HG03378 (cell line): ENCODE measurements around the gene CCDC187.
"Not testable (repeated sequence)": the region's sequence is repeated elsewhere in the genome, so short reads cannot be mapped to it uniquely, and the experiment has no call there.

ENCODE experiments used
- ATAC-seq: cut with Tn5 transposase; IDR thresholded peaks from one replicate; pipeline ENCODE4 v1.9.1; 2021; ENCODE audit warnings: mild to moderate bottlenecking, moderate library complexity; ENCODE audit not compliant: unreplicated experiment

Gene CCDC187

DNA sequence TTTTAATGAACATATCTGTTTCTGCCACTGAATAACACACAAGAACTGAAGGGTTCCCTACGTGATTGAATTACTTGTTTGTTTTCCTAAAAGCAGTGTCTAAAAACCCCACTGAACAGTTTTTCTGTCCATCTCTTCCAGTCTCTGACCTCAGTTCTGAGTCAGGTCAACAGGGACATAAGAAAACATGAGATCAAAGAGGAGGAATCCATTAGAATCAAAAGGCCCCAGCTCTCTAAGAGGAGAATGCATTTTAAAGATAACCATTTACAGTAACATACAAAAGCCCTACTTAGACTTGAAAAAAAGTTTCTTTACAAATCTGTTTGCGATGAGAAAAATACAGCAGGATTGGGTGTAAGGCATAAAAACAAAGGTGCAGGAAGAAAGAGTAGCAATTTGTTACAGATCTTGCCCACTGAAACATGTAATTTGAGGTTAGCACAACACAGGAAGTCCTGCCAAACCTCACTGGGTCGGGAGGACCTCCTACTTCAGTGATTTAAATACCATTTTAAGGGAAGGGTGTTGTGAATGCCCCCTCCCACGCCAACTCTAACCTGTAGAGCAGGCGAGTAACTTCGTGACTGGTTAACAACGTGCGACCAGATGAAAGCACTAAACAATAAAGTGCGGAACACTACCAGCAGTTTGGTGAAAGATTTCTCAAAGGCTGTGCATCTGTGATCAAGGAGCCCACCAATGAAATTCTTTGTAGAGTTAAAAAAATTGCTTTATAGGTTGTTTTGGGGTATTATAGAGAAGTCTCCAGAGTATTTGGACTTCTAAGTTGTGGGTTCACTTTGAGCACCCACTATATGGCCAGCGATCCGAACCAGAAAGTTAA lies 59.5 kb downstream of the CCDC187 start:
- peak; percentile 43 for ATAC-seq

DNA sequence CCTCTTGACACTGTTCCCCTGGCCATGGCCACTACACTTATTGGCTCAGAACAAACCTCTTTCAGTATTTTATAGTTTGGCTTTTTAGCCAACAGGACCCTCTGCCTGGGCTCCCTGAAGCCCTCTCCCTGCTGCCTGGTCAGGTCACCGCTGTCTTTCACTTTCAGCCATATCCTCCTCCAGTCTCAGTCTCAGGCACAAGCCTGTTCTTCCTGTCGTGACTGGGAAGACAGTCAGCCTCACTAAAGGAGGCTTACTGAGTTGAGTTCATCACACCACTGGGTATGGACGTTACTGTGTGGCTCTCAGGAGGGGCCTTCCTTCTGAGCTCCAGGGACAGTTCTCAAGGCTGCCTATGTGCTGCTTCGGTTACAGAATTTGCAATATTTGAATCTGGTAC lies 60.3 kb downstream of the CCDC187 start:
- ATAC-seq: no peak

DNA sequence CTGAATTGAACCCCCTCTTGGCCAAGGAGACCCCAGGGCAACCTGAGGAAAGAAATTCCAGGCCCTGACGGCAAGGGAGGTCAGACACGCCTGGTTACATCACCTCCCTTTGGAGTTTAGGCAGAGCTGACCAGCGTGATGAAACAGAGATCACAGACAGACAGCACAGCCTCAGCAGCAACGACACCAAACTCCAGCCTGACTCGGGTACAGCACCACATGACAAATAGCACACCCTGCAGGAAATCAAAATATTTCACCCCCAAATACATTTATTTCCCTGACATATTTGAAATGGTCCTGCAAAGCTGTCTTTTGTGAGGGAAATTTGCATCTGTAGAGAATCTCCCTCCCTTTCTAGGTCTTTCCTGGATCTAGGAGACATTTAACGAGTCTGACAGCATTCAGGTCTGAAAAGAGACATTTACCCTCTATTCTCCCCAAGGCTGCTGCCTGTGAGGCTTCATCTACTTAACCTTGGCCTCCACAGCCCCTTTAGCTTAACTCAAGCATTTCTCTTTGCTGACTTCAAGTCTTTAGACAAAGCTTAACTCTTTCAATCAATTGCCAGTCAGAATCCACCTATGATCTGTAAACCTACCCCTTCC lies 60.9 kb downstream of the CCDC187 start:
- ATAC-seq: no peak

DNA sequence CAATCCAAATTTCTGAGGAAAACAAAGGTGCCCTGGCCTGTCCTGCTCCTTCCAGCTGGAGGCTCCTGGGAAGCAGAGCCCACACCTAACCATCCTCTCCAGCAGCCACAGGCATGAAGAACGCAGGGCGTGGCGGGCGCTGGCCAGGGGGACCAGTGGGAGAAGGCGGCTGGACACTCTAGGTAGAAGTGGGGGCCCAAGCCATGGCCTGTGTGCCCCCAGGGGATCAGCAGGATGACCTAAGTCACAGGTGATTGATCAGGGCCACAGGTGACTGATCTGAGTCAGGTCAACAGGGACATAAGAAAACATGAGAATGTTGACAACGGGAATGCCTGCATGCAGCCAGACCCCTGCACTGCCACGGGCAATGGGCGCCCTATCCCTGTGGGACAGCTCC lies 61.6 kb downstream of the CCDC187 start:
- ATAC-seq: no peak

DNA sequence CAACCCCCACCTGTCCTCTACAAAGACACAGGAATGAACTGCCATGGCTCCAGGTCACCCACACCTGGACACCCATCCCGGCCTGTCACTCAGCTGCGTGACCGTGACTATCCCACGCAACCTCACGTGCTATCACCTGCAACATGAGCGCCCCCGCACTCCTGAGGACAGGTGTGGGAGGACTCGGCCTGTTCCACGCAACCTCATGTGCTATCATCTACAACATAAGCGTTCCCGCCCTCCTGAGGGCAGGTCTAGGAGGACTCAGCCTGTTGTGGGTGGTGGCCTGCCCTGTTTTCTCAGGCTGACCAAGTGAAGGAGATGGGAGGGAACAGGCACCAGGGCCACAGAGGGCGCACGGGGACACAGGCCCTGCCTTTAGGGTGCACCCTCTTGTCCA lies 62.4 kb downstream of the CCDC187 start:
- ATAC-seq: no peak

DNA sequence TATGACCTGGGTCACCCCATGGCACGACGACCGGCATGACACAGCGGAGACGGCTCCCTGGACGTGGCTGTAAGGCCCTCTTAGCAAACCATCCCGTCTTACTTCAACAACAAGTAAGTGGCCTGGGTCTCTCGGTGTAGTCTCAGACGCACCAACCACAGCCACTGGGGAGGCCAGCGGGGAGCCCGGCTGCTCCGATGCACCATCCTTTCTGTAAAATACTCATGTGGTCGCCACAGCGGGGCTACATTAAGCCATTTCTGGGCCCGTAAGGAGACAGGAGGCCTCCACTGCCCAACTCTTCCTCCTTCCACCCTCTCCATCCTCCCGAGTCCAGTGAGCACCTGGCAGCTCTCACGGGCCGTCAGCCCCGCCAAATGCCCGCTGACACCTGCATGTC lies 63.0 kb downstream of the CCDC187 start:
- no peak for ATAC-seq

DNA sequence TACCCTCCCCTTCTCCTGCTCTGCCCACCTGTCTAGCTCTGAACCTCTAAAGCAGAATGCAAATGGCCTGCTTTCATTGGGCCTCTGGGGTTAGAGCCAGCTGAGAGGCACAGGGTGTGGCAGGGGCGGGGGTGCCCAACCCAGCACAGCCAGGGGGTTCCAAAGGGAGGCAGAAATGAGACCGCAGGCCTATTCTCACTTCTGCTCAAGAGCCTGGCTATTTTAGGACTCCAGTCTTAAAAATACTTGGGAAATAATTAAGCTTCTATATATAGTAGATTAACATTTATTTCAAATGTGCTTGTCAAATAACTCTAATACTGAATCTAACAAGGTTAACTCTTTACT lies 63.9 kb downstream of the CCDC187 start:
- ATAC-seq: no peak

DNA sequence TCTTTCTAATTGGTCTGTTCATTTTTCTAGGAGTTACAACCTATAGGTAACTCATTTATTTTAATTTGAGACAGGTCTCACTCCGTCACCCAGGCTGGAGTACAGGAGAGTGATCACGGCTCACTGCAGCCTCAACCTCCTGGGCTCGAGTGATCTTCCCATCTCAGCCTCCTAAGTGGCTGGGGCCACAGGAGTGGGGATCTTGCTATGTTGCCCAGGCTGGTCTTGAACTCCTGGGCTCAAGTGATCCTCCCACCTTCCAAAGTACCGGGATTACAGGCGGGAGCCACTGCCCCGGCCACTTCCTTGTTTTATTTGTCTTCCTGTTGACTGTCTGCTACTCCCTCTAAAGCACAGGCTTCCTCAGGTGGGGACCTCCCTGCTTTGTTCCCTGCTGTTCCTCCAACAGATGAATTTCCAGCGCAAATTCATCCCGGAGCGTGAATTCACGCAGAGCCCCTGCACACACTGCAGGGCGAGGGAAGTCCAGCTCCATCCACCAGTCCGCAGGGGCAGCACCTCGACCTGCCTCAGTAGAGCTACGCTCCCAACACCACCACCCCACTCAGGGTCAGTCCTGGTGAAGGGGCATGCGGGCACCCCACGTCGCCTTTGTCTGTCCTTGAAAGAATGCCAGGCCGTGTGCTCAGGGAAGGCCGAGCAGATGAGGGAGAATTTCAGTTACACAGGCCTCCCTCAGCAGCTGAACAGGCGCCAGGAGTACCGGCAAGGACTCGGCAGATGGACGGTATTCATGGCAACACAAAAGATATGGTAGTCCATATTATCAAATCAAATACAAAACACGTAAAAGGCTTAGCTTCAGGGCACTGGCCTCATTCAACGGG lies 64.5 kb downstream of the CCDC187 start:
- ATAC-seq: no peak

DNA sequence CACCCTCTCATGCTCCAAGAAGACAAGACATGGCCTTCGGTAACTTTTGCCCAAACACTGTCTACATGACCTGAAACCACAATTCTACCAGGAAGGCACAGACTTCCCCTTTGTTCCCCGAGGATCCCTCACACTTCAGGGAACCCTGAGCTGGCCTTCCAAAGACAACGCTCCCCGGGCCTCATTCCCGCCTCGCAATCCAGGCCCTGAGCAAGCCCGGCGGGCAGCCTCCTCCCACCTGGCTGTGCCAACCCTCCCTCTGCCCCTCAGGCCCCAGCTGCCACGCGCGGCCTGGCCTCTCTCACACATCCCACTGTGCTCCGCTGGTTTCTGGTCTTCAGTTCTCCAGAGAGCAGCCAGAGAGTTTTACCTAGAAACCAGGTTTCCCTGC lies 65.6 kb downstream of the CCDC187 start:
- ATAC-seq: no peak

DNA sequence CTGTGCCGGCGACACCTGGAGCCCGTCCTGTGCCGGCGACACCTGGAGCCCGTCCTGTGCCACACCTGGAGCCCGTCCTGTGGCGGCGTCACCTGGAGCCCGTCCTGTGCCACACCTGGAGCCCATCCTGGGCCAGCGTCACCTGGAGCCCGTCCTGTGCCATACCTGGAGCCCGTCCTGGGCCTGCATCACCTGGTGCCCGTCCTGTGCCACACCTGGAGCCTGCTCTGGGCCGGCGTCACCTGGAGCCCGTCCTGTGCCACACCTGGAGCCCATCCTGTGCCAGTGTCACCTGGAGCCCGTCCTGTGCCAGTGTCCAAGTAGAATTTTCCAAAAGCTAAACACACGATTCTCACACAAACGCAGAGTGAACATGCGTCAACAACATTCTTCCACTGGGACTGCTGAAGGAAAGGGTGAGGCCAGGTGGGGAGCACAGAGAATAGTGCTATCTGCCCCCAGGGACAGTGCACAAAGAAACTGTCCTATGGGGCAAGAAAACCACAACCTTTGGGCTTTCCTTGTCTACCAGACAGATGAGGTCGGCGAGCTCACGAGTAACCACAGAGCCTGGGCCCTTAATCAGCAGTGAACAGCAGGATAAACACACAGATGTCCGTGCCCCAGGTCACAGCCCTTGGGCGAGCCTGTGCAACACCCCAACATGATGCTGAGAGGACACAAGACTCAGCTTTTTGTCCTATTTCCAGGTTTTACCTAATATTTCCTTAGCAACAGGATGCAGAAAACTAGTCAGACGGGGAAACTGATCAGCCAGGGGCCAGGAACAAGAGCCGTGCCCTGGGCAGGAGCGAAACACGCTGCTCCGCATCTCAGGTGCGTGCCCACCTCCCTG lies 66.2 kb downstream of the CCDC187 start:
- no peak for ATAC-seq

DNA sequence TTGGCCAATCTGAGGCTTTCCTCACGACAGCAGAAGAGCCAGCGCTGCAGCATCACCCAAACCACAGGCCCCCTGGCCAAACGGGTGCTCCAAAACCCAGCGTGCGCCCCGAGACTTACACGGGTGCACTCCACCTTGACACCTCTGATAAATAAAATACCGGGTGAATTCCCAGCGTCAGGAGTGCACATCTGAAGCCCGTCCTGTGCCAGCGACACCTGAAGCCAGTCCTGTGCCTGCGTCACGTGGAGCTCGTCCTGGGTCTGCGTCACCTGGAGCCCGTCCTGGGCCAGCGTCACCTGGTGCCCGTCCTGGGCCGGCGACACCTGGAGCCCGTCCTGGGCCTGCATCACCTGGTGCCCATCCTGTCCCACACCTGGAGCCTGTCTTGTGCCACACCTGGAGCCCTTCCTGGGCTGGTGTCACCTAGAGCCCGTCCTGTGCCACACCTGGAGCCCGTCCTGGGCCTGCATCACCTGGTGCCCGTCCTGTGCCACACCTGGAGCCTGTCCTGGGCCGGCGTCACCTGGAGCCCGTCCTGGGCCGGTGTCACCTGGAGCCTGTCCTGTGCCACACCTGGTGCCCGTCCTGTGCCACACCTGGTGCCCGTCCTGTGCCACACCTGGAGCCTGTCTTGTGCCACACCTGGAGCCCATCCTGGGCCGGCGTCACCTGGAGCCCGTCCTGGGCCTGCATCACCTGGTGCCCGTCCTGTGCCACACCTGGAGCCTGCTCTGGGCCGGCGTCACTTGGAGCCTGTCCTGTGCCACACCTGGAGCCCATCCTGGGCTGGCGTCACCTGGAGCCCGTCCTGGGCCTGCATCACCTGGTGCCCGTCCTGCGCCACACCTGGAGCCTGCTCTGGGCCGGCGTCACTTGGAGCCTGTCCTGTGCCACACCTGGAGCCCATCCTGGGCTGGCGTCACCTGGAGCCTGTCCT lies 67.2 kb downstream of the CCDC187 start:
- ATAC-seq: not testable (repeated sequence)

DNA sequence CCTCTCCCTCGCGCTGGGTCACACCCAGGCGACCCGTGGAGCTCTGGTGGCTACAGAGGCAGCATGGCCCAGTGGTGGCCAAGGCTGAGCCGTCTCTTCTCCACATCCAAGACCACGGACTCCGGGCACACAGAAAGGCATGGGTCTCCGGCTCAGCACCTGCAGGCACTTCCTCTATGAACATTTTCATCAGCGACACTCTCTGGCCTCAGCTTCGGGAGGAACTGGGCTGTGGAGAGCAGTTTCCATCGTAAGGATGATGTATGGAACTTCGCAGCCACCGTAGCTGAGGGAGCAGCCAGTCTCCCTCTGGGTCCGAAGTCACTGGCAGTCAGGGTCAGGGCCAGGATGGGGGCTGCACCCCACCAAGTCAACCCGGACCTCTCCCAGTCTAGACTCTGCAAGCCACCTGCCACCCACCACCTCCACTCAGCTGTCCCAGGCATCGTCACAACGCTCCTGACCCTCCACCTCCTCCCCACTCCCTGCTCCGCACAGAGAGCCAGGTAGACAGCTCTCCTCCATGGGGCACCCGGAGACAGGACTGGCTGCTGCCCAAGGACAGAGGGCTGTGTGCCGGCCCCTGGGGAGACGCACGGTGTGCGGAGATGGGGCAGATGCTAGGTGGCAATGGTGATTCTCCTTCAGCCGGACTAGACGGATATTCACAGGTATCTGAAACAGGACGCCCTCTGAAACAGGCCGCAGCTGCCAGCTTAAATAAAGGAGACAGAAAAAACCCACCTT lies 68.0 kb downstream of the CCDC187 start:
- no peak for ATAC-seq

DNA sequence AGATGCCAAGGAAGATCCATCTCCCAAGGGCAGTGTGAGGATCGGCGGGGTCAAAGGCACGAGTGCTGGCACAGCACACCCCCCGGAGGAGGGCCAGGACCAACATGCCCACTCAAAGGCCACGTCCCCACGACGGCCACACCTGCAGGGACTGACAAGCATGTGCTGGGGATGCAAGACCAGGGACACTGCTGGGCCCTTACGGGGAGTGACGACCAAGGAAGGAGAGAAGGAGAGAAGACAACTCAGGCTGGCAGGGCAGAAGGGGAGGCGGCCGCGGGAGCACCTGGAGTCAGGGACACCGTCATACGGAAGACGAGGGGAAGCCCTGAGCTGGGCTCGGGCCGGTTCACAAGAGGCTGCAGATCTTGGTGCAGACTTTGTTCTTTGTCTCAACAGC lies 68.7 kb downstream of the CCDC187 start:
- ATAC-seq: no peak

DNA sequence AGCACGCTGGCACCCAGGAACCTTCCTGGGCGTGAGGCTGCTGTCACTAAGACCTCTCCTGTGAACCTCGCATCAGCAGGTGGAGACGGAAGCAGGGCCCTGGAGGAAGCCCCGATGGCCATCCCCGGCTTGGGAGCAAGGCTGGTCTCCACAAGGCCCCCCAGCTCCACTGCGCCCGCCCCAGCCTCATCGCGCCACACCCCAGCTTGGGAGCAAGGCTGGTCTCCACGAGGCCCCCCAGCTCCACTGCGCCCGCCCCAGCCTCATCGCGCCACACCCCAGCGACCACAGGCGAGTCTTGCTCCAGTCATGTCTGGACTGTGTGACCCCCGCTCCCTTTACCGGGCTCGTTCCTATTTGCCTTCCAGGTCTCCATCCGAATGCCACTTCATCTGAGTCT lies 69.3 kb downstream of the CCDC187 start:
- ATAC-seq: no peak

DNA sequence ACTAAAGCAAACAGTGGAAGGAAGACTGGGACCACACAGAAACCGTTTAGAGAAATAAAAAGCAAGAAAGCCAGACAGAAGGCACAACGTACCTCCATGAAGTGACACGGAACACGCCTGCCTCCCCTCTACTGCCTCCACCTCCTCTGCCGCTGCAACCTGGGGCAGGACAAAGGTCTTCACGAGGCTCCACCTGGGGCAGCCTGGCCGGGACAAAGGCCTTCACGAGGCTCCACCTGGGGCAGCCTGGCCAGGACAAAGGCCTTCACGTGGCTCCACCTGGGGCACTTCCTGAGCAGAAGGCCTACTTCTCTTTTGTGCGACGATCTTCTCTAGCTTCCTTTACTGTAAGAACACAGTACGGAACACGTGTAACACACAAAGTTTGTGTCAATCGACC lies 70.0 kb downstream of the CCDC187 start:
- ATAC-seq: no peak

DNA sequence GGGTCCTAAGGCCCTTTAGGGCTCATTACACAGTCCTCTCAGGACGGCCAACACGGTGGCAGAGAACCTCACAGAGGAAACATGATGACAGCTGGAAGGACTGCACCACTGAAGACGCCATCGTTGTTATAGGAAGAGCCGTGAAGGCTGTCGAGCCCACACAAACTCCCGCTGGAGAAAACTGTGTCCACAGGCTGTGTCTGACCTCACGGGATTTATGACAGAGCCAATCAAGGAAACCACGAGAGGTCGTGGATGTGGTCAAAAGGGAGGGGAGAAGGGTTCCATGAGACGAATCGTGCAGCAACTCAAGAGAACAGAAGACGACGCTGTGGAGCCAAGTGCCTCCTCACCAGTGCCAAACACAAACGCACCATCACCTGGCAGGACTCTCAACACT lies 70.5 kb downstream of the CCDC187 start:
- ATAC-seq: no peak

DNA sequence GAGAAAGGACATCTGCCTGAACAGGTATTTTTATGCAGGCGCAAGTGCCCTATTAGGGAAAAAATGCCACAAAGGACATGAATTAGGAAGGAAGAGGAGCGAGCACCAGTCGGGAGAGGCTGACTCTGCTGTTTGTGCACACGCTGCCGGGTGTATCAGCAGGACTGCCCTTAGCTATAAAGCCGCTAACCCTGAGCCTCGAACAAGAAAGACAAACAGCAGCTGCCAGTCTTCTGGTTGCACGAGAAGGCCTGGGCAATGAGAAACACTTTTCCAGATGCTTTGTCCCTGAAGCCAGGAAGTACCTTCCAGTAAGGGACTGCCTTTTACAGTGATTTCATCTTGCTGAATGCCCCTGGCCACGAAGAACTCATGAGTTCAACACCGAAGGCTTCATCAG lies 70.9 kb downstream of the CCDC187 start:
- ATAC-seq: no peak

DNA sequence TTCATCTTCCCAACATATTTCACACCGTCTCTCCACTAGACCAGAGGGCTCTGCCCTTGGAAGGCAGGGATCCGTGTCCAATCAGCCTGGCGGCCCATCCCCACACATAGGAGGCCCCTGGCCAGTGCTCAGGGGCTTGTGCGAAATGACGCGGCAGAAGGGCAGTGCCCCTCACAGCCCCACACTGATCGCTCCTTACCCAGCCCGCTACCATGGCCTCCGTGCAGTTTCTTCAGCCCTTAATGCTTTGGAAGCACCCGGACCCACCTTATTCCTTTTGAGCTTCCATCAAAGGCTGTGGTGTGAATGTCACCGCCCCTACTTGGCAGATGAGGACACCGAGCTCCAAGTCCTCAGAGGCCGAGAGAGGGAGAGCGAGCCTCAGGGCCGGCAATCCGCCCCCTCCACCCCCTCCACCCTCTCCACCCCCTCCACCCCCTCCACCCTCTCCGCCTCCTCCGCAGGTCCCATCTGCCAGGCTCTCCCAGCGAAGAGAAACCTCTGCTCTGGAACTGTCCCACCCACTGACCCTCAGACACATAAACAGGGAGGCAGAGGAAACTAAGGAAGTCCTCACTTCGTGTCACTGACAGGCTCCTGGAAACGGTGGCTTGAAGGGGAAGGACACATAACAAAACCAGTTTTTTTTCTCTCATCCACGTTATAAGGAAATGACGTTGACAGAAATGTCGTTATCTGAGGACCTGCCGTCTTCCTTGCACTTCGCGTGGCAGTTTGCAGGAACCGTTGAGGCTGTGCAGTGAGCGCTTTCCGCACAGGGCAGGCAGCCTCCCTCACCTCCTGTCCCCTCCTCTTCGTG lies 72.2 kb downstream of the CCDC187 start:
- ATAC-seq: no peak
